ENCODE data around the gene SMOC1.

GRCh38 chr14:69842686-69843420 is 36.4 kb upstream of the SMOC1 start:
- TF ChIP-seq, protein P1, sequence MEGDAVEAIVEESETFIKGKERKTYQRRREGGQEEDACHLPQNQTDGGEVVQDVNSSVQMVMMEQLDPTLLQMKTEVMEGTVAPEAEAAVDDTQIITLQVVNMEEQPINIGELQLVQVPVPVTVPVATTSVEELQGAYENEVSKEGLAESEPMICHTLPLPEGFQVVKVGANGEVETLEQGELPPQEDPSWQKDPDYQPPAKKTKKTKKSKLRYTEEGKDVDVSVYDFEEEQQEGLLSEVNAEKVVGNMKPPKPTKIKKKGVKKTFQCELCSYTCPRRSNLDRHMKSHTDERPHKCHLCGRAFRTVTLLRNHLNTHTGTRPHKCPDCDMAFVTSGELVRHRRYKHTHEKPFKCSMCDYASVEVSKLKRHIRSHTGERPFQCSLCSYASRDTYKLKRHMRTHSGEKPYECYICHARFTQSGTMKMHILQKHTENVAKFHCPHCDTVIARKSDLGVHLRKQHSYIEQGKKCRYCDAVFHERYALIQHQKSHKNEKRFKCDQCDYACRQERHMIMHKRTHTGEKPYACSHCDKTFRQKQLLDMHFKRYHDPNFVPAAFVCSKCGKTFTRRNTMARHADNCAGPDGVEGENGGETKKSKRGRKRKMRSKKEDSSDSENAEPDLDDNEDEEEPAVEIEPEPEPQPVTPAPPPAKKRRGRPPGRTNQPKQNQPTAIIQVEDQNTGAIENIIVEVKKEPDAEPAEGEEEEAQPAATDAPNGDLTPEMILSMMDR (IDR thresholded peaks at IDR 0.05; ENCODE audit: low read depth, low read length): no peak
- no peak for TF ChIP-seq POLR2A (IDR thresholded peaks at IDR 0.05; ENCODE audit: extremely low read depth, insufficient read length)
